ENCODE data around the gene FAM240A.

GRCh38 chr3:46672349-46672695 lies 60.0 kb downstream of the FAM240A start:
- TF ChIP-seq FOXM1 (IDR thresholded peaks at IDR 0.05; ENCODE audit: borderline replicate concordance, low read depth) = no peak
- TF ChIP-seq RAD21 (IDR thresholded peaks at IDR 0.05; ENCODE audit: low read depth) = no peak
- no peak for TF ChIP-seq REST (IDR thresholded peaks at IDR 0.05; ENCODE audit: low read depth)
- no peak for TF ChIP-seq TEAD4 (IDR thresholded peaks at IDR 0.05)
- no peak for TF ChIP-seq EP300 (IDR thresholded peaks at IDR 0.05; ENCODE audit: borderline replicate concordance)
- TF ChIP-seq NFIC (IDR thresholded peaks at IDR 0.05) = no peak
- no peak for TF ChIP-seq USF1 (IDR thresholded peaks at IDR 0.05)
- TF ChIP-seq ZBTB7A (IDR thresholded peaks at IDR 0.05; ENCODE audit: low read depth) = no peak
- no peak for TF ChIP-seq CEBPB (IDR thresholded peaks at IDR 0.05)
